Muscle layer of duodenum (tissue), 2 donors: Measurements from ENCODE around the gene SNX33.
"Not testable (repeated sequence)": the region's sequence is repeated elsewhere in the genome, so short reads cannot be mapped to it uniquely, and the experiment has no call there.

Experiments
- H3K27ac ChIP-seq: one replicate; pipeline ENCODE4 v1.7.0; 2013; ENCODE audit warnings: mild to moderate bottlenecking, low read length
- H3K27me3 ChIP-seq: one replicate; pipeline ENCODE4 v1.7.0; 2013; ENCODE audit warnings: low read depth, mild to moderate bottlenecking, control low read depth, low read length
- H3K36me3 ChIP-seq, 2 donors: one replicate each; pipeline ENCODE4 v1.7.0; 2013; ENCODE audit warnings: low read length in 2 of 2, control low read depth in 1 of 2, mild to moderate bottlenecking in 1 of 2; ENCODE audit not compliant: insufficient read depth in 2 of 2, control insufficient read depth in 1 of 2
- H3K4me1 ChIP-seq, 2 donors: one replicate each; pipeline ENCODE4 v1.7.0; 2013; ENCODE audit warnings: low read length in 2 of 2, mild to moderate bottlenecking in 2 of 2, control low read depth in 1 of 2, moderate library complexity in 1 of 2; ENCODE audit not compliant: insufficient read depth in 2 of 2, control insufficient read depth in 1 of 2
- H3K4me3 ChIP-seq, 2 donors: one replicate each; pipeline ENCODE4 v1.7.0; 2013; ENCODE audit warnings: low read length in 2 of 2, low read depth in 1 of 2, mild to moderate bottlenecking in 1 of 2
- H3K9me3 ChIP-seq, 2 donors: one replicate each; pipeline ENCODE4 v1.7.0; 2013; ENCODE audit warnings: low read length in 2 of 2, control low read depth in 1 of 2, mild to moderate bottlenecking in 1 of 2; ENCODE audit not compliant: control insufficient read depth in 1 of 2
- donor health status: healthy.

SNX33 gene

DNA sequence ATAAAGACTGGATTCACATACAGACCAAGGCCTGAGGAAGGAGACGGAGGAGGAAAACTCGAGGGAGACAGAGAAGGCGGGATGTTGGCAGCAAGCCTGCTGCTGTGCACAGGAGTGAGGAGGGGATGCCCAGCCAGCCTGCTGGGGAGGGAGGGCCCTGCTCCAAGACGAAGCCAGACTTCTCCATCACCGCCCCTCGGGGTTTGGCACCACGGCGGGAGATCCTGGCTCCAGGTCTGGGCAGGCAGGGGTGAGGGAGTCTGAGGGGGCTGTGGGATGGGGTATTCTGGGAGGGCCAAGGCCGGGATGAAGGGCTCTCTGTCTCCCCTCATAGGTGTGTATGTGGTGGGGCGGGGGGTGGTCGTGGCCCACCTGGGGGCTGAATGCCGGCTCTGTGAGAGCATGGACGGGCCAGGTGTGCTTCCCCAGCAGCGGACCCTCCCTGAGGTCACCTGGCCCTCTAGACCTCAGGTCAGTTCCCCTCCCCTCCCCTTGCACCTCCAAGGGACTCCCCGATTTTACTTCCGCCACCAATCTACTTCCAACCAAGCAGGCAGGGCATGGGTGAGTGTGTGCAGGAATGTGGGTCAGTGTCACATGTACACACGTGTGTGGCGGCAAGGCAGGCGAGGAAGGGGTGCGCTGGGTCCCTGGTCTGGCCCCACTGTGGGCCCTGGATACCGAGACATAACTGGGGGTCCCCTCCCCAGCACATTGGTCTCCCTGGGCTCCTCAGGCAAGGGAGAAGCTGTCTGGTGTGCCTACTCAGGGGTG is 50.4 kb downstream of the SNX33 start:
- Histone ChIP-seq H3K4me1 (peaks cover 14 to 85% of the 10 kb centered on the region in 2 donors), H3K27ac (peak overlapping the region; percentile 93), H3K4me3 (peak overlapping the region in 1 of 2 donors; percentile 19)
- H3K9me3 ChIP-seq, H3K36me3 ChIP-seq, H3K27me3 ChIP-seq: not testable (repeated sequence)

DNA sequence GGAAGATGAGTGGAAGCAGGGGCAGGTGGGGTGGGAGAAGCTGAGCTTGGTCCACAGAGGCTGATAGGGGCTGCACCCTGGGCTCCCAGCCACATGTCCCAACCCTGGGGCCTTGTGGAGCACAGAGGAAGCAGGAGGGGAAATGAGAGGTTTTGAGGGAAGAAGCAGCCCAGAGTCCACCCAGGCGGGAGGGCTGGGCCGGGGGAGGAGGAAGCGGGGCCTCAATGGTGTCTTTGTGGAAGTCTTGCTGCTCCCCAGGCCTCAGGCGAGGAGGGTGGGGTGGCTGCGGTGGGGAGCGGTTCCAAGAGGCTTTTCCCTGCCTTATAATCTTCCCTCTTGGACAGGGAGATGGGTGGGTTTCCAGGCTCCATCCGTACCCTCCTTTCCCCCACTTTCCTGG is 51.8 kb downstream of the SNX33 start:
- not testable (repeated sequence) for H3K27me3 ChIP-seq, H3K9me3 ChIP-seq, H3K4me3 ChIP-seq, H3K27ac ChIP-seq, H3K36me3 ChIP-seq
- H3K4me1 ChIP-seq, result peaks cover 10 to 77% of the 10 kb centered on the region in 2 donors

DNA sequence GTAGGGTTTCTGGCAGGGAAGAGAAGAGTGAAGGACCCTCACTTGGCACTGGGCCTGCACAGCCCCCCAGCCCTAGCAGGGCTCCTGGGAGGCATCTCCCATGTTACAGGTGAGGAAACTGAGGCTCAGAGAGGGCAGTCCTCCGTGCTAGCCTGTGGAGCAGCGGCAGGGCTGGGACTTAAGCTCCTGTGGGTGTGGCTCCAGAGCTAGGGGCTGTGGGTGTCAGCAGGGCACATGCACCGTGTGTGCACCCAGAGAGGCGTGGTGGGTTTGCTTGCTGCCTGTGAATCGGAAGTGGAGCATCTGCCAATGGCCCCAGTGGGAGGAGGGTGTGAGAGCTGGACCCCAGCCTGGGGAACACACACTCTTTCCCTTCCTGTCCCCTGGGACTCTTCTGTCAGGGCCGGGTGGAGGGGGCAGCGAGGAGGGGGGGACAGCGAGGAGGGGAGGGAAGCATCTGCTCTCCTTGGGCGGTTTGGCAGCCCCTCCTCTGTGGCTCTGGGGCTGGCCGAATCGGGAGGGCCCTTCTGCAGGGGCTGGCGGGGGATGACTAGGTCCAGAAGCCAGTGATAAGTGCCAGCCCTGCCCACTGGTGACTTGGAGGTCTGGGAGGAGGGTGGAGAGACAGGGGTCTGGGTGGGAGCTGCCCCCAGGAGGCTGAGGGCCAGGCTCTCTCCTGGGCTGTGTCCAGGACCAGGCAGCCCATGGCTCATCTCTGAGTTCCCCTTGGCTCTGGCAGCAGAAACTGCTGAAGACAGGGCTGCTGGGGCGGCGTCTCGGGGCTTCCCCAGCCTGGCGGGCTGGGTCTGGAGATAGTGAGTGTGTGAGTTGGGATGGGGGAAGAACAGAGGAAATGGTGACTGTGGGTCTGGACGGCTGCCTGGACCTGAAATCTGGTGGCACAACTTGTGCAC is 52.5 kb downstream of the SNX33 start:
- H3K4me1 ChIP-seq, result peaks cover 4 to 77% of the 10 kb centered on the region in 2 donors
- not testable (repeated sequence) for H3K27ac ChIP-seq, H3K4me3 ChIP-seq, H3K27me3 ChIP-seq, H3K36me3 ChIP-seq, H3K9me3 ChIP-seq

DNA sequence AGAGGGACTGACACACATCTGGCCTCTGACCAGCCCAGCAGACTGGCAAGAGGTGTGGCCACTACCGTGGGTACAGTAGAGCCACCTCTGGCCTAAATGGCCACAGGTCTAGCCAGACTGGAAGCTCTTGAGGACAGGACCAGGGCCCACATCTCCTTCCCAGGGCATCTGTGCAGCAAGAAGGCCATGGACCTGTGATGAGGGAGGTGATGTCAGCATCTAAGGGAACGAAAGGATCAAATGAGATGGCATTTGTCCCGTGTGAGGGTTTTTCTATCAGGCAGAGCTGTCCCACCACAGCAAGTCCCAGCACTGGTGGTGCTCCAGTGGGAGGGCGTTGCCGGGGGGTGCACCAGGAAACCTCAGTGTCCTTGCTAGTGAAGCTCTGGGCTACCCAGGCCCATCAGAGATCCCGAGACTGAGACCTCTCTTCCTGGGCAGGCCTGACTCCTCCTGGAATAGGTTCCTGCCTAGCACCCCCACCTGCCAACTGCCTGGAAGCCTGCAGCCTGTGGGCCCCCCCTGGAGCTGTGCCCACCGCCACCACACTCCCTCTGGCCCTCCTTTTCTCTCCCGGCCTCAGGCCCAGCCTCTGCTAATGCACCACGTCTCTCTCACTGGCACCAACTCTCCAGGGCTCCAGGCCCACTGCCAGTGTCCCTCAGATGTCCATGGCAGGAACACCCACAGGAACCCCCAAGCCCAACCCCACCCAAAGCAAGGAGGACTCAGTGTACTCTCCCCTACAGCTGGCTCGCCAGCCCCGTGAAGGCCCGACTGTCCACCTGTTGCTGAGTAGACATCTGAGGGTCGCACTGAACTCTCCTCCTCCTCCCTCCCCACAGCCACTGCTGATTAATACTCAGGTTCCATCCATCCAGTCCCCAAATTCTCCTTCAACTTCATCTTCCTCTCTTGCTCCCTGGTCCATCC is 53.6 kb downstream of the SNX33 start:
- H3K4me3 ChIP-seq, H3K9me3 ChIP-seq, H3K36me3 ChIP-seq, H3K27me3 ChIP-seq: not testable (repeated sequence)
- Histone ChIP-seq H3K4me1 (peaks cover 4 to 78% of the 10 kb centered on the region in 2 donors), H3K27ac (peak overlapping the region; percentile 63)

DNA sequence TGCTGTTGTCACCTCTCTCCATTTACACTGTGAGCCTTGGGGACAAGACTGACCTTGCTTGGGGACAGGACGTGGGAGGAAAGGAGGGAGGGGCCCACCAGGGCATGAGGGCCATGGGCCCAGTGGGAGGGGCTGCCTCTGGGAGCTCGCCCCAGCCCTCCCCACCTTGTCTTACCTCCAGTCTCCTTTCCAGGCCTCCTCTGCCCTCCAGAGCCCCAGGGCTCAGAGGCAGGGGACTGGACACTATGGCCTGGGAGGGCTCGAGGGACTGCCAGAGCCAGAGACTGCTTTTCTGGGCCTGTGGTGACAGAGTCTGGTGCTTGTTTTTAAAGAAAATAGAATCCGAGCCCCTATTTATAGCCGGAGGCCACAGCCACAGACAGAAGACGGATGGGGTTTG is 54.7 kb downstream of the SNX33 start:
- Histone ChIP-seq H3K9me3 (no peaks in the 10 kb centered on the region), H3K27ac (no peak overlapping the region), H3K27me3 (no peaks in the 10 kb centered on the region), H3K4me1 (peaks cover 4 to 73% of the 10 kb centered on the region in 2 donors), H3K36me3 (peaks cover 0 to 4% of the 10 kb centered on the region in 2 donors), H3K4me3 (no peak overlapping the region)

DNA sequence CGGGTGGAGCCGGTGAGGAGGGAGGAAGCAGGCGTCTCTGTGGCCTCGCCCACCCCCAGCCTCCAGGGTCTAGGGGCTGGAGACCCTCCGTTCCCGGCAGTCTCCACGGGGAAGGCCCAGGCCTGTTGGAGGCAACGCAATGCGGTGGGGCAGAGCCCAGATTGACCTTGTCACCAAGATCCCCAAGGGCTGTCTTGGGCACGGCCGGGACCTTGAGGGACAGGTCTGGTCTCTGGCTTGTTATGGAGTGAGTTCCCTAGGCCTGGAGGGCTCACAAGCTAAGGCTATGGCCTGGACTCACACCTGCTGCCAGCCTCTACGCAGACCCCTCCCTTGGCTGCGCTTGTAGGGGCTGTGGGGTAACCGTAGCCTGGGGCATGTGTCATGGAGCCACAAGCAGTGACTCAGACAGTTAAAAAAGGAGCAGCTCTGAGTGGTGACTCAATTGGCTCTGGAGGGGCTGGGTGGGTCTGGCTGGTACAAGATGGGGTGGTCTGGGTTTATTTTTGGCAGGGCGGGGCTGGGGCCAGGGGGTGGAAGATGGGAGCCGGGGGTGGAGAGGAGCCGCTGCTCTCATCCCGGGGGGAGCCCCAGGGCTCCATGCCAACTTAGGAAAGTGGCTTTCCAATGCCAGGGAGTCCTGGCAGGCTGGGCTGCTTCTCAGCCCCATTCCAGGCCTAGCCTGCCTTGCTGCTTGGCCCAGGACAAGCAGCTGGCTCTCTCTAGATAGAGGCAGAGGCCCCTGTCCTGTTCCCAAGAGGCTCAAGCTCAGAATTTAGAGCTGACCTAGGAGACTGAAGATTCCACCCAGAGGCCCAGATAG is 55.9 kb downstream of the SNX33 start:
- H3K27me3 ChIP-seq, H3K27ac ChIP-seq, H3K9me3 ChIP-seq, H3K36me3 ChIP-seq: not testable (repeated sequence)
- peak overlapping the region in 1 of 2 donors; percentile 35 for H3K4me3 ChIP-seq
- peaks cover 4 to 64% of the 10 kb centered on the region in 2 donors for H3K4me1 ChIP-seq

DNA sequence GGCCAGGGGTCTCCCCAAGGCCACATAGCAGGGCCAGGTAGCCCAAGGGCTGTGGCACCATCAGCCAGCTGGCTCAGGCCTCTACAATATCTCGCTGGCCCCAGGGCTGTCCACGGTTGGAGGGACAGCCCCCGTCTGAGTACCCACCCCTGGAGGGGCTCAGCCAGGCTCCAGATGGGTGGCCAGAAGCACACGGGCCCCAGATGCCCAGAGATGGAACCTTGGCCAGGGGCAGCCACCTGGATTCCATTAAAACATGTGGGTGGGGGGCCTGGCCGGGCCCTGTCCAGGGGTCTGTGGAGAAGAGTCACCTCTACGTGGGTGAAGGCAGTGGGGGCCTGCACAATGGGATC is 56.5 kb downstream of the SNX33 start:
- Histone ChIP-seq H3K4me1 (peaks cover under 1 to 65% of the 10 kb centered on the region in 2 donors), H3K36me3 (peaks cover 0 to 4% of the 10 kb centered on the region in 2 donors), H3K9me3 (no peaks in the 10 kb centered on the region), H3K27me3 (no peaks in the 10 kb centered on the region), H3K4me3 (peak overlapping the region in 1 of 2 donors; percentile 35), H3K27ac (no peak overlapping the region)

DNA sequence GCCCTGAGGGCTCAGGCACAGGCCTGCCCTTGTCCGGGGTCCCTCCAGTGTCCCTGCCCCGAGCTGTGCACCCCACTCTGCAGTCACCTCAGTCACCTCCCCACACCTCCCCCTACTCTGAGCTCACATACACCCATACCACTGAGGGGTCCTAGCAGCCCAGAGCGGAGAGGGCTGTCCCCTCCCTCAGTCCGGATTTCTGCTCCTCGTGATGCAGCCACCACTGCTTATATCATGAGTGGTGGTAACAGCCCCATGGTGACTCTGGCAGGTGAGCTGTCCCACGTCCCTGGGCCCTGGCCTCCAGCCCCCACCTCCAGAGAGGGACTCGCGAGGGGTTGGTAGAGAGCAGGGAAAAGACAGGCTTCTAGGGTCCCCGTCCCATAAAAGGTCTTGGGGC is 56.9 kb downstream of the SNX33 start:
- Histone ChIP-seq H3K4me3 (peak overlapping the region in 1 of 2 donors; percentile 35), H3K9me3 (no peaks in the 10 kb centered on the region), H3K27me3 (no peaks in the 10 kb centered on the region), H3K27ac (no peak overlapping the region), H3K4me1 (peaks cover 0 to 62% of the 10 kb centered on the region in 2 donors), H3K36me3 (peaks cover 0 to 4% of the 10 kb centered on the region in 2 donors)

DNA sequence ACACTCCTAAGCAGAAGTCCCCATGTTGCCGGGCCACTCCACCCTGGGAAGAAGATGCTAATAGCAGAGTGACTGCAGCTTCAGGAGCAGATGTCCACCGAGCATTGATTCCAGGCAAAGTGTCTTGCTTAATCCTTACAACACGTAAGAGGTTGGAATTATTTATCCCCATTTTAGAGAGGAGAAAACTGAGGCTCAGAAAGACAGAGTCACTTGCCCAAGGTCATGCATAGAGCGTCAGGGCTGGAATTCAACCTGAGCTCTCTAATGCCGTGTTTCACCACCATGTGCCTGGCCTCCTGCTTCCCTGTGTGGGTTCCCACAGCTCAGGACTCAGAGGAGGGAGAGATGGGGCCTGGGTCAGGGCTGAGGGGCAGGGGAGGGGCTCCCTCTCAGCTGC is 57.7 kb downstream of the SNX33 start:
- H3K36me3 ChIP-seq, H3K9me3 ChIP-seq, H3K27ac ChIP-seq, H3K27me3 ChIP-seq, H3K4me3 ChIP-seq: not testable (repeated sequence)
- peaks cover 0 to 56% of the 10 kb centered on the region in 2 donors for H3K4me1 ChIP-seq

DNA sequence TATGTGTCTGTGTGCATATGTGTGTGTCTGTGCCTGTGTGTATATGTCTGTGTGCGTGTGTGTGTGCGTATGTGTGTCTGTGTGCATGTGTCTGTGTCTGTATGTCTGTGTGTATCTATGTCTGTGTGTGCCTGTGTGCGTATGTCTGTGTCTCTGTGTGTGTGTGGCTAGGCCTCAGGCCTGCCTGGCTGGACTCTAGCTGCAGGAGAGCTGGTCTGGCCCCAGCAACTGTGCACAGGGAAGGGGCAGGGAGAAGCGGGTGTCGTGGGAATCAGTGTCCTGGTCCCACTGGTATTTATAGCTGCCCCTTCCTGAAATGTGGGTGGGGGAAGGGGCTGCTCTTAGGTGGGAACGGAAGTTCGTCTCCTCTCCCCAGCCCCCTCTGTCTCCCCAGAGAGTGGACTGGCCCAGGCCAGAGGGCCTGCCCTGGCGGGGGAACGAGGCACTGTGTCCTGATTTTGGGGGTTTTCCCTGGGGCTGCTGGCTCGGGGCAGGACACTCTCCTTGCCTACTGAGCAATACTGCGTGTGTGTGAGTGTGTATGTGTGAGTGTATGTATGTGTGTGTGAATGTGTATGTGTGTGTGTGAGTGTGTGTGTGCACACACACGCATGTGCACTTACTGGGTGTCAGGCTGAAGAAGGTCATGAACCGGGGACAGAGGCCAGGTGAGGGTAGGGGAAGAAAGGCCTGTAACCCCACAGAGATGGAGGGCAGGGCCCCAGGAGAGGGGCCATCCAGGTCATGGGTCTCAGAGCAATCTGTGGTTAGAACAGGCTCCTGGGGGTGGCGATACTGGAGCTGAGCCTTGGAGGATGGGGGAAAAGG is 58.4 kb downstream of the SNX33 start:
- Histone ChIP-seq H3K27ac (no peak overlapping the region), H3K36me3 (peaks cover 0 to 4% of the 10 kb centered on the region in 2 donors), H3K9me3 (no peaks in the 10 kb centered on the region), H3K4me1 (peaks cover 0 to 49% of the 10 kb centered on the region in 2 donors), H3K27me3 (no peaks in the 10 kb centered on the region), H3K4me3 (no peak overlapping the region)
